Urothelium cell line (cell line): ENCODE data around the gene CYB5RL.
"Not testable (repeated sequence)": the region's sequence is repeated elsewhere in the genome, so short reads cannot be mapped to it uniquely, and the experiment has no call there.

Experiments used
- DNase-seq: peaks from one replicate; pipeline ENCODE4 v3.0.0; 2011; ENCODE audit warnings: low spot score, mixed read lengths
- FAIRE-seq: peaks from 2 replicates; lab custom pipeline; 2011; peaks lifted over from hg19 to GRCh38; lab: Jason Lieb, UNC

Gene CYB5RL

DNA sequence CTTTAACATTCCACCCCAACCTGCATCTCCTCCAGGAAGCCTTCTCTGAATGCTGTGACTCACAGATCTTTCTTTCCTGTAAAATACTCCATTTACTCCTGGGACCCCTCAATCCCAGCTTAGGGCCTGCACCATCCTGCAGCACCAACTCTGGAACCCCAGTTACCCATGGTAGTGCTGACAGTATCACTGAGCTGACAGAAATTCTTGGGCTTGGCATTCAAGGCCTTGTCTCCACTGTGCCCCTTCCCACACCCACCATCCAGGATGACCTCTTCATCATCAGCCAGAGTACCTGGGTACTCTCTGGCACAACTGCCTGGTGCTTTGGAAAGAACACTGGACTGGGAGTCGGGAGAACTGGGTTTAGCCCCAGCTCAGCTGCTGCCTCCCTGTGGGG lies 8.3 kb downstream of the CYB5RL start:
- no peak for FAIRE-seq
- no peak for DNase-seq

DNA sequence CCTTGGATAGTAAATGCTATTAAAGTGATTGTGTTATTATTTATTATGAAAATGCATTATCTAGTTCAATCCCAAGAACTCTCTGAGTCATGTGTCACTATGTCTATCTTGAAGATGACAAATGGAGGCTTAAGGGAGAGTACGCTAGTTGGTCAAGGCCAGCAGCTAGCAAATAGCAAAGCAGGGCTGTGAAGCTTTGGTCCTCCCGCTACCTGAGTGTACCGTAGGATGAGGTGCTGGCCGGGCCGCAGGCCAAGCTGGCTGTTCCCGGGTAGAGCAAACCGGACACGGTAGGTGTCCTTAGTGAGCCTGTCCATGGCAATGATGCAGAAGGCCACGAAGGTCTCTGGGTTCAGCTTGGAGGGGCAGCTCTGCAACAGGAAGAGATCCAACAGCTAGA lies 9.3 kb downstream of the CYB5RL start:
- no peak for DNase-seq
- FAIRE-seq = no peak

DNA sequence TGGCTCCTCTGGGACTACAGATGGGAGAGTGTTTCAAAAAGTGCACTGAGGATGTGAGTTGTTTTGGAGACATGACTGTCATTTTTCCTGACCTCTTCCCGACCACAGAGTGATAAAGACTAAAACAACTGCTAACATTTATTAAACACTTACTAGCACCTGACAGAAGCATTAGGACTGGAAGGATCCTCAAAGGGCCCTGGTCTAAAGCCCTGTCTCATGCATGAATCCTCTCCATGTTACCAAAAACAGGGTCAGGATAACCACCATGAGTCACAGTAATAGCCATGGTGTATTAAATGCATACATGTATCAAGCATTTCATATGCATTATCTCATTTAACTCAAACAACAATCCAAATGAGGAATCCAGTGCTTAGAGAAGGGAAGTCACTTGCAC lies 11.5 kb downstream of the CYB5RL start:
- FAIRE-seq = no peak
- no peak for DNase-seq

DNA sequence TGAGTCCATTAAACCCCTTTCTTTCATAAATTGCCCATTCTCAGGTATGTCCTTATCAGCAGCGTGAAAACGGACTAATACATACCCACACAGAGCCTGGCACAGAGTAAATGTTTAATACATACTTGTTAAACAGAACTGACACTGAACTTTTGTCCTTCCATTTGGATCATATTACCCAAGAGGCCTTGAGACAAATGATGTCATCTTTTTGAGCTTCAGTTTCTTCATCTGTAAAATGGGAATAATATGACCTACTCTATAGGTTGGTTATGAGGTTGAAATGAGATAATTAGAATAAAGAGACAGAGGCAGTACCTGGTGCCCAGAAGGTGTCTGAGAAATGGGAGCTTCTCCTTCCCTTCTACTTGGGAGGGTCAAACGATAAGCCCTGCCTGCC lies 13.8 kb downstream of the CYB5RL start:
- DNase-seq = no peak
- no peak for FAIRE-seq

DNA sequence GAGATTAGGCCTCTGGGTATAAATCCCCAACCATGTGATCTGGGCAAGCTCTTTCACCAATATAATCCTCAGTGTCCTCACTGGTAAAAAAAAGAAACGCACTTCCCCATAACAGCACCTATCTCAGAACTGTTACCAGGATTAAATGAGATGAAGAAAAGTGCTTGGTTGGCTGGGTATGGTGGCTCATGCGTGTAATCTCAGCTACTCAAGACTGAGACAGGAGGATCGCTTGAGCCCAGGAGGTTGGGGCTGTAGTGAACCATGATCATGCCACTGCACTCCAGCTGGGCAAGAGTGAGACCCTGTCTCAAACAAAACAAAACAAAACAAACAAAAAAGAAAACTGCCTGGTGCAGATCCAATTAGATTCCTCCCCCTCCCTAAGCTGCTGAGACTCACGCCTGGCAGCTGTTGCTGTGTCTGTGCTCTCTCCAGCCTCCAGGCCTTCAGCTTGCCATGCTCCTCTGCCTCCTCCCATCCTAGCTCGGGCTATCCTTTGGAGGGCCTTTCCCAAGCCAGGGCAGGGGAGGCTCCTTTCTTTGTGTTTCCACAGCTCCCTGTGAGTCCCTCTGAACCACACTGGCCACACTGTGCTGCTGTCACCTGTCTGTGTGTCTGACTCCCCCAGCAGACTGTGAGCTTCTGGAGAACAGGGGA lies 19.0 kb downstream of the CYB5RL start:
- FAIRE-seq = no peak

DNA sequence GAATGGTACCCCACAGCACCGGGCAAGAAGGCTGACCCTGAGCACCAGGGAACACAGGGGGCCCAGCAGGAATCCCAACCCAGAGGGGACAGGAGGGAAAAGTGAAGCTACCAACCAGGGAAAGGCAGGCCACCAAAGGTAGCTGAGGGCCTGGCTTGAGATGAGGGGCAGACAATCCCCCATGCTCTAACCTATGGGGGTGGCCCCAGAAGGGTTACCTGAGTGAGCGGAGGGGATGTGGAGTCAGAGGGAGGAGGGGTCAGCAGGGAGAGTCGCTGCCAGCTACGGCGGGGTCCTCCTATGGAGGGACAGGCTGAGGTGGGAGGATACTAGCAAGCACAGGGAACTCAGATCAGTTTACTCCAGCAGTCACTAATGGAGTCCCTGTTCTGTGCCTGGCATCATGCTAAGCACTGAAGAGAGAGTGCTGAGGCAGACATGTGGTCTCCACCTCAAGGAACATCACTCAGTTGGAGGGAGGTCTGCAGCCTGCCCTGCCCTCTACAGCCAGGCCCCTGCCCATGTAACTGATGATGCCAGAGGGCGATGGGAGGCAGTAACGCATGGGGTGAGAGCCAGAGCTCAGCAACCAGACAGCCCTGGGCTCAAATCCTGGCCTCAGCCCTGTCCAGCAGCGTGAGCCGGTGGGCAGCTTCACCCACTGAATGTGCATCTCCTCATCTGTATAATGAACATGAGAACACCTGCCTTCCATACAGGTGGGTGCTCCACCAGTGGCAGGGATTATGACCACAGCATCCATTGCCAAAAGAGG lies 21.3 kb downstream of the CYB5RL start:
- DNase-seq = no peak
- FAIRE-seq = no peak

More for the DNA sequence above, 19.0 kb downstream of the CYB5RL start:
- DNase-seq = no peak

DNA sequence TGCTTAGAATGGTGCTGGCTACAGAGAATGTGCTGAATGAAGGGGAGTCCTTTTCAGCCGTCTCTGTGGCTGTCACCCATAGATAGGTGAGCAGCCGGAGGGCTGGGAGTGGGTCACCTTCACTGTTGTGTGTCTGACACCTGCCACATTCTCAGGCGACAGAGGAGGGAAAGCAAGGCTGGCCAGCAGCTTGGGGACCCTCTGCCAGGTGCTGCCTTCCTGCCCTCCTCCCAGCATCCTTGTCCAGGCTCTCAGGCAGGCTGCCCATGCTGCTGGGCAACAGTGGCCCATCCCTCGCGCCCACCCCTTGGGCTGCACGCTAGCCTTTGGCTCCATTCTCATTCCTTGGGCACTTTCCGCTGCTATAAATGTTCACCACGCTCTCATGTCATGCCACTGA lies 22.1 kb downstream of the CYB5RL start:
- FAIRE-seq (no peak), DNase-seq (no peak)

DNA sequence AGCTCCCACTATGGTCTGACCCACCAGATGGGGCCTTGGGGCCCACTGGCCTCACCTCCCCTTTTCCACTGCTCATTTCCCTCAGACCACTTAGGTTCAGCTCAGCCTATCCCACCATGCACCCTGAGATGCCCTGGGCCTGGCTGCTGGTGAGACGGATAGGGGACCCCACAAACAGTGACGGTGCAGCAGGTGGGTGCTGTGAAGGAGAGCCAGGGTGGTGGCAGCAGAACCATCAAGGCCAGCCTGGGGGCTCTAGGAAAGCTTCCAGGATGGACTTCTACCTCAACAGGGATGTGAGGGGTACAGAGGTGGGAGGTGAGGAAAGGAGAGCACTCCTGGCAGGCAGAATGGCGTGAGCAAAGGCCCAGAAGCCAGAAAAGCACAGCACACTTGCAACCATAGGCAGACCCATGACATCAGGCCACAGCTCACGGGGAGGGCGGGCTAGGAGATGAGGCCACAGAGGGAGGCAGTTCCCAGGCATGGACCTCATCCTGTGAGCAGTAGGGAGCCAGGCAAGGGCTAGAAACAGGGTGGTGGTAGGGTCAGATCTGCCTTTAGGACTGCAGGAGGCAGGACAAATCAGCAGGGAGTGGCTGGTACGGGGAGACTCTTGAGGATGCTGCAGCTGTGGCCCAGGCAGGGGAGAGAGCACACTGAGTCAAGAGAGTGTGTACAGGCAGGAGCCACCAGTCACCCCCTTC lies 23.1 kb downstream of the CYB5RL start:
- DNase-seq (no peak), FAIRE-seq (no peak)

DNA sequence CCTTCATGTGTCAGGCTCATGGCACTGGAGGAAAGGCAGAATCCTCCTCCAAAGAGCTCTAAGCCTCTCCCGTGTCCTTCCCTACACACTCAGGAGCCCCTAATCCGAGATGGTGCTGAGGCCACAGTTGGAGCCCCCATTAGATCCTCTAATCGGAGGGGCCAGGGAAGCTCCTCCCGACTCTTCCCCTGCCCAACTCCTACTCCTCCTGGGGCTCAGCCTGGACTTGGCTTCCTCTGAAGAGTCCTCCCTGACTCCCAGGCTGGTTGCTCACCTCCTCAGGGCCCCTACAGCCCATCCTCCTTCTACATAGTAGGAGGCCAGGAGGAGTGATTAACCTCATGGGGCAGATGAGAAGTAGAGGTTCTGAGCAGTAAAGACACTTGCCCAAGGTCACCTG lies 25.7 kb downstream of the CYB5RL start:
- no peak for DNase-seq
- no peak for FAIRE-seq

DNA sequence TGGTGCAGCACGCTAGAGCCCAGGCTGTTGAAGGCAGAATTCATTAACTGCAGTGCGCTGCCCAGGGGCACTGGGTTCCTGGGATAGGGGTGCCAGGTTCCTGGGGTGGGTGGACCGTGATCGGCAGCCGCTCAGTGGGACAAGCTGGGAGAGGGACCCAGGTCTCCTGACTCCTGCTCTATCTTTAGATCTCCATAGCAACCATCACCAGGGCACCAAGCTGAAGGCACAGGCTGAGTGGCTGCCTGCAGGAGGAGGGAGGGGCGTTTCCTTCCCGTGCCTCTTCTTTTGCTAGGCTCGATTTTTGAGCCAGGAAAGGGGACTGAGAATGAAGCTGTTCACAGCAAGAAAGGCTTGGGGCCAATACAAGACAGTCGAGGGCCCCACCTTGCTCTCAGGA lies 26.1 kb downstream of the CYB5RL start:
- DNase-seq (no peak), FAIRE-seq (no peak)

DNA sequence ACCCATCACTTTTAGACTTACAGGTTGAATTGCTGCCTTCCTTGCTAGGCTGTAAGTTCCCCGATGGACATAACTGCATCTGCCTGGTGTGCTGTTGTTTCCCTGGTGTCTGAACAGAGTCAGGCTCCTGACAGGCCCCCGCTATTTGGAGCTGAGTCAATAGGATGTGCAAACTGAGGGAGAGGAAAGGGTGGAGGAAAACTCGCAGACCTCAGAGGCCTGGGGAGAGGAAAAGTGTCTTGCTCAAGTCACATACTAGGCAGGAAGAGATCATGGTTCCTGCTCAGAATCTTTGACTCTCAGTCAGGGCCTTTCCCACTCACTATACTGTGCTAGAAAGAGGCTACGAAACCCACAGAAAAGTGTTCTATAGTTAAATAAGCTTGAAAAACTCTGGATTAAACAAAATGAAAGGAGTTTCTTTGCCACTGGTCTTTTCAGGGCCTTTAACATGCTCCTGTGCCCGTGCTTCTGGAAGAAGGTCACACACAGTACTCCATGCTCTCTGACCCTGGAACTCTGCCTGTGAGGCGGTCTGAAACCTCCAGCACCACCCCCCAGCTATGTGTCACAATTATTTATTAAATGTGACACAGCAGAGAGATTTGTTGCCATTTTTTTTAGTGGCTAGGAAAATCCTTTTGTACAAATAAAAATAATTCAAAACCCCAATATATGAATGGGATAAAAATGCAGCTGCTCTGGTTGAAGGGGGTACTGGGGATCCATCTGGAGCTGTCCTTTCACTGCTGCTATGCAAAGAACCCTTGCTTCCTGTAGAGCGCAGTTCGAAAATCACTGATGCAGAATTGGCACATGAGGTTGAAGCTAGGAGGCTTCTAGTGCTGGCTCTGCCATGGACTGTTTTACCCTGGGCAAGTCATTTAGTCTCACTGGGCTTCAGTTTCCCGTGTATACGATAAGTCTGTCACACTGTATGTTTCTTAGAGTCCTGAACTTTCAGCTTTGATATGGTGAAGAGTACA lies 26.9 kb downstream of the CYB5RL start:
- DNase-seq (no peak), FAIRE-seq (no peak)

DNA sequence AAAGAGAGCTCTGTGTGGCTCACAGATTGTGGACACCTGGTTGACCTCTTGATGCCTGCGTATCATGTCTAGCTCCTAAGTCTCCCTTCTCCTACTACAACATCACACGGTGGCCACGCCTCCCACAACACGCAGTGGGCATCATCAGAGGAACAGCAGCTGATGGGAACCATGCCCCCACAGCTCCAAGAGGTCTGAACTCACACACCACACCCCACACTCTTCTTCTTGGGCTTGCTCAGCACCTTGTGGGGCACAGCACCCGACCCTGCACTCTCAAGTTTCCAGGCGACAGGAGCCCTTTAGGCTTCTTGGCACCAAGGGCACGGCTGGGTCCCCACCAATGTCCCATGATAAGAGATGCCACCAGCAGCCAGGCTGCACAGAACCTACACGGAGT lies 28.2 kb downstream of the CYB5RL start:
- FAIRE-seq = no peak

DNA sequence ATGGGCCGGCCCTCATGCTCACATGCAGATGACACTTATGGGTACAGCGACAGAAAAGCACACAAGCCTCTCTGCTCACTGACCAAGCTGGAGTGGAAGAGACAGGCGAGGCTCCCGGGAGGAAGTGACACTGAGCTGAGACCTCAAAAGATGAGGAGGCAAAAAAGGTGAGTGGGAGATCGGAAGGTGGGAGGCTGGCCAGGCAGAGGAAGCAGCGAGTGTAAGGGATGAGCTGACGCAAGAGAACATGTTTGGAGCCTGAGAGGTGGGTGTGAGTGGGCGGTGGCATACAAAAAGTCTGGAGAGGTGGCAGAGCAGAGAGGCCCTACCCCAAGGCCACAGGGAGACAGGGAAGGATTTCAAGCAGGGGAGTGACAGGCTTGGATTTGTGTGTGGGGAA lies 28.8 kb downstream of the CYB5RL start:
- FAIRE-seq (no peak), DNase-seq (no peak)

More for the DNA sequence above, 28.2 kb downstream of the CYB5RL start:
- DNase-seq = no peak

DNA sequence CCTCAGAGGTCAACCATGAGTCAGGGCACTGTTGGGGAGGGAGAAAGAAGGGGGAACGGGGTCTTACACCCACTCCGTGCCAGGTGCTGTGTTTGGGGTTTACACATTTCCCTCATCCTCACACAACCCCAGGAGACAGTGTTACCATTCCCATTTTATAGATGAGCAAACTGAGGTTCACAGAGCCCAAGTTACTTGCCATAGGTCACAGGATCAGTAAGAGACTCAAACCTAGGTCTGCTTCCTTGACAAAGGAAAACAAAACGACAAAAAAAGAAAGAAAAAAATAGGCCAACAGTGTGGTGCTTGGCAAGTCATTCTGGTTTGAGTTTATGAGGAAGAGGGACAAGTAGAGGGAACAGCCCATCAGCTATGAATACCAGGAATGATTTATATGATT lies 30.8 kb downstream of the CYB5RL start:
- FAIRE-seq (no peak), DNase-seq (no peak)

DNA sequence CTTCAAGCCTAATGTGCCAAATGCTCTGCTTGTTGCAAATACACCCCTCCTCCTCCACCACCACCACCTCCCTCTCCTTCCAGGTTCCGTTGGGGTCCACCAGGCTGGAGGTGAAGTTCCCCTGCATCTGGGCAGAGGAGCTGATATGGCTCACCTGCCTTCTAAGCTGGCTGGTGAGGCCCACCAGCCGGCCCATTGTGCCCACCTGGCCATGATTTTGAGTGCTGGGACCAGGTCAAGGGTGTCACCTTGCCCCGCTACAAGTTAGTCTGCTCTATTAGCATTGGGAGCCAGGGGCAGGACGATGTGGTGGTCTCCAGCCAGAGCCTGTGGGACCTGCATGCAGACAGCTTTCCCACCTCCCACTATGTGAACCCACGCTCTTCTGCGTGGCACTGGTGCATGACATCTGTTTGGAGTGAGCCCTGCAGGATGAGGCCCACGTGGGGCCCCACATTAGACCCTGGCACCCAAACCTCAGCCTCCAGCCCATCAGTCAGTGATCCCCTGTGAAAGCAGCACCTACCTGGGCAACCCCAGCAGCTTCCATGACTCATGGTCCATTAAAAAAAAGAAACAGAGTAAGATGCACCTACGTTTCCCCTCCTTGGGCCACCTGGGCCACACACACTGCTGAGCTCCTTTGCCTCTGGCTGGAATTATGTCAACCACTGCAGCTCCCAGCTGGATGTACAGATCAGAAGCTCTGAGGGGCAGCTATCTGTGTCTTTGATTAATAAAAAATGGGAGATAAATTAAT lies 31.4 kb downstream of the CYB5RL start:
- no peak for DNase-seq
- no peak for FAIRE-seq

DNA sequence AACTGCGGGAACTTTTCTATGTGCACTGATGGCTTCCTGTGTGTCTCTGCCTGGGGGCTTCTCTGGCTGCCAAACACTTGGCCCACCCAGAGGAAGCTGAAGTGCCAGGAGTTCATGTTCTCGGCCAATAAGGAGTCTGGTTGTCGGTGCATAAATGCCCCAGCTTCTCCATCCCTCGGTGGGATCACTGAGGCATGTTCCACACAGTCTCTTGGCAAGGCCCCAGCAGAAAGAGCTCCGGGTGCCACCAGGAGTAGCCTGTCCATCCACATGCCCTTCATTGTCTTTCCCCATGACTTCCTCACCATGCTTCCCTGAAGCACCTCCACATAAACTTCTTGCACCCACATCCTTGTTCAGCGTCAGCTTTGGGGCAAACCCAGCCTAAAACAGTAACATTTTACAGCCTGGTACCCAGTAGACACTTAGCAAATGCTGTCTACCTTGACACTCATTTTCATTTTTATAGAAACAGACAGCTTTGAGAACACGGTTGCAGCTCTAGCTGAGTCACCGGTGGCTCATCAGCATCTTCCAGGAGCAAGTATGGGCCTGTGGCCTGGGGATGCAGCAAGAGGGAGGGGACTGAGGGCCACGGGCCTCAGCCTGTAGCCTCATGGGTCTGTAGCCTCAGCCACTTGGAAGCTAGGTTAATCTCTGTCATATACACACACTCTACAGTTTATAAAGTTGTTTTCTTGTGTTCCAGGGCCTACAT lies 32.2 kb downstream of the CYB5RL start:
- FAIRE-seq (no peak), DNase-seq (peak; percentile 44)

DNA sequence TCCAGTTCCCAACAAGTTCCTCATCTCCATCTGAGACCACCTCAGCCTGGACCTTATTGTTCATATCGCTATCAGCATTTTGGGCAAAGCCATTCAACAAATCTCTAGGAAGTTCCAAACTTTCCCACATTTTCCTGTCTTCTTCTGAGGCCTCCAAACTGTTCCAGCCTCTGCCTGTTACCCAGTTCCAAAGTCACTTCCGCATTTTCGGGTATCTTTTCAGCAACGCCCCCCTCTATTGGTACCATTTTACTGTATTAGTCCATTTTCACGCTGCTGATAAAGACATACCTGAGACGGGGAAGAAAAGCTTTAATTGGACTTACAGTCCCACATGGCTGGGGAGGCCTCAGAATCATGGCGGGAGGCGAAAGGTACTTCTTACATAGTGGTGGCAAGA lies 33.5 kb downstream of the CYB5RL start:
- FAIRE-seq, DNase-seq: not testable (repeated sequence)

DNA sequence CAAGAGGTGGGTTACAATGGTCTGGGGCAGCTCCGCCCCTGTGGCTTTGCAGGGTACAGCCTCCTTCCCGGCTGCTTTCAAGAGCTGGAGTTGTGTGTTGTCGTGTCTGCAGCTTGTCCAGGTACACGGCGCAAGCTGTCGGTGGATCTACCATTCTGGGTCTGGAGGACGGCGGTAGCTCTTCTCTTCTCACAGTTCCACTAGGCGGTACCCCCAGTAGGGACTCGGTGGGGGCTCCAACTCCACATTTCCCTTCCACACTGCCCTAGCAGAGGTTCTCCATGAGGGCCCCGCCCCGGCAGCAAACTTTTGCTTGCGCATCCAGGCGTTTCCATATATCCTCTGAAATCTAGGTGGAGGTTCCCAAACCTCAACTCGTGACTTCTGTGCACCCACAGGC lies 34.7 kb downstream of the CYB5RL start:
- DNase-seq (no peak), FAIRE-seq (no peak)

DNA sequence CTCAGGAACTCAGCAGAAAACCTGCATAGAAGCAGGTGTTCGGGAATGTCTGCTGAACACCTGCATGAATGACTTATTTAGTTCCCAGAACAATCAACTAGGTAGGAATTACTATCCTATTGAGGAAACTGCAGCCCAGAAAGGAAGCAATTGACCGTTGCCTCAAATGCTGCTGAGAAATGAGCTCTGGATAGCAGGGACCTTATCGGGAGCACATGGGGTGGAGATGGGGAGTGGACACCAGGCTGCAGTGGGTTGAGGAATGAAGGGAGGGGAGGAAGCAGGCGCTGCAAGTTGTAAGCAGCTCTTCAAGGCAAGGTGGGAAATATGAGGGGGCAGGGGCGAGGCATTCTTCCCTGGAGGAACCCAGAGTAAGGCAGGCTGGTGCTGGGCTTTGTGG lies 36.3 kb downstream of the CYB5RL start:
- DNase-seq (no peak), FAIRE-seq (no peak)
